ENCODE results near the gene ACAT2. TPM values are rescaled to one million over a fixed set of nuclear protein-coding genes. Genes with fewer than 3 reads are reported as not detected.
"Not testable (repeated sequence)": the region's sequence is repeated elsewhere in the genome, so short reads cannot be mapped to it uniquely, and the experiment has no call there.

Gene ACAT2
- 12.7 and 13.0 TPM in 2 replicates for total RNA-seq (2014; rRNA removed; shearing (Covaris generic))
- 27.4 and 32.4 TPM in 2 replicates for polyA plus RNA-seq (2014; cell fraction: nucleus; rRNA removed)

- peak; percentile 92 for DNase-seq (ENCODE audit: extremely low read depth, low read depth)
These were observed at the start of gene ACAT2 for GRCh38 chr6:159761873-159762680. Gene ACAT2, plus strand, starts transcription at chr6:159762045. Its CDS starts 43 bp downstream, at chr6:159762088.

DNA sequence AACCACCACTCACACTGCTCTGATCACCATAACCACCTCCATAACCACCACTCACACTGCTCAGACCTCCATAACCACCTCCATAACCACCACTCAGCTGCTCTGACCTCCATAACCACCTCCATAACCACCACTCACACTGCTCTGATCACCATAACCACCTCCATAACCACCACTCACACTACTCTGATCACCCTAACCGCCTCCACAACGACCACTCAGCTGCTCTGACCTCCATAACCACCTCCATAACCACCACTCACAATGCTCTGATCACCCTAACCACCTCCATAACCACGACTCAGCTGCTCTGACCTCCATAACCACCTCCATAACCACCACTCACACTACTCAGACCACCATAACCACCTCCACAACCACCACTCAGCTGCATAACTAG is 49.5 kb upstream of the ACAT2 start:
- DNase-seq (ENCODE audit: extremely low read depth, low read depth) = not testable (repeated sequence)

- no peak for DNase-seq (ENCODE audit: extremely low read depth, low read depth)
These were observed 47.9 kb upstream of the ACAT2 start for GRCh38 chr6:159713984-159714383.

- DNase-seq (ENCODE audit: extremely low read depth, low read depth) = no peak
These were observed 47.4 kb upstream of the ACAT2 start for GRCh38 chr6:159714404-159714803.

DNA sequence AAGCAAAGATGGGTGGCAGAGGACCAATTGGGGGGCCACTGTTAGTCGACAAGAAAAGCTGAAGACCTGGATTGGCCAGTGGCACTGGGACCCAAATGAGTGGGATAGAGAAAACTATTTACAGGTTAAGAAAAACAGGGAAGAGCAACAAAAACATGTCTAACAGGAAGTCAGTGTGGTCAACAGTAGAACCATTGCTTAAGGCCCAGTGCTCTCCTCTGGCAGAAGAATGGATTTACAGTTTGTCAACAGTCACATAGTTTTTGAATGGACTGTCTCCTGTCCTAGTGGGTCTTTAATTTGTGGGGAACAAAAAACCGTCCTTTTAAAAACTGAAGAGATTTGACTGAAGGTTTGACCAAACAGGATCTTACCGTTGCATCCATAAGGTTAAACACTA is 46.7 kb upstream of the ACAT2 start:
- DNase-seq (ENCODE audit: extremely low read depth, low read depth) = no peak

DNA sequence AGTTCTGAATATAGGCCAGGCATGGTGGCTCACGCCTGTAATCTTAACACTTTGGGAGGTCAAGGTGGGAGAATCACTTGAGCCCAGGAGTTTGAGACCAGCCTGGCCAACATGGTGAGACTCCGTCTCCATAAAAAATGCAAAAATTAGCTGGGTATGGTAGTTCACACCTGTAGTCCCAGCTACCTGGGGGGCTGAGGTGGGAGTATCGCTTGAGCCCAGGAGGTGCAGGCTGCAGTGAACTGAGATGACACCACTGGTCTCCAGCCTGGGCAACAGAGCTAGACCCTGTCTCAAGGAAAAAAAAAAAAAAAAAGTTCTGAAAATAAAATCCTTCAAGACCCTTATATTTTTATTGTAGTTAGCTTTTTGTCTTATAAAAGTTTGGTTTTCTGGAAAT is 46.2 kb upstream of the ACAT2 start:
- no peak for DNase-seq (ENCODE audit: extremely low read depth, low read depth)

- peak; percentile 31 for DNase-seq (ENCODE audit: extremely low read depth, low read depth)
These were observed 45.4 kb upstream of the ACAT2 start for GRCh38 chr6:159716247-159717096.

GRCh38 chr6:159718634-159719033 is 43.2 kb upstream of the ACAT2 start:
- DNase-seq (ENCODE audit: extremely low read depth, low read depth) = no peak

GRCh38 chr6:159719287-159719686 is 42.6 kb upstream of the ACAT2 start:
- DNase-seq (ENCODE audit: extremely low read depth, low read depth) = no peak

- DNase-seq (ENCODE audit: extremely low read depth, low read depth) = peak; percentile 15
These were observed 41.1 kb upstream of the ACAT2 start for GRCh38 chr6:159720708-159721107.

GRCh38 chr6:159721981-159722380 is 39.9 kb upstream of the ACAT2 start:
- DNase-seq (ENCODE audit: extremely low read depth, low read depth) = not testable (repeated sequence)

GRCh38 chr6:159722655-159723054 is 39.2 kb upstream of the ACAT2 start:
- DNase-seq (ENCODE audit: extremely low read depth, low read depth) = no peak

DNA sequence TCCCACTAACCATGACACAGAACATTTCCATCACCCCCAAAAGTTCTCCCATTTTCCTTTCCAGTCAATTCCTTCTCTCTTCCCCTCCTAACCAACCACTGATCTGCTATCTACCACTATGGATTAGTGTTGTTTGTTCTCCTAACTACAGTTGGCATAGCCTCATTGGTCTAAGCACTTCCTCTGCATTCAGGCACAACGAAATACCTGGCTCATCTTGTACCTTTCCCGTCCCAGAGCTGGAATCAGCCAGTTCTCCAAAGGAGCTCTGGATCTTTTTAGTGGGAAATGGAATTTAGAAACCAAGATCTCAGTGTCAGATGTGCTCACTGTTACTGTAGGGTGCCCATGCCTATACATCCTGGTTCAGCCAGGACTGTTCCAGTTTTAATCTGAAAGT is 38.6 kb upstream of the ACAT2 start:
- DNase-seq (ENCODE audit: extremely low read depth, low read depth) = no peak

DNA sequence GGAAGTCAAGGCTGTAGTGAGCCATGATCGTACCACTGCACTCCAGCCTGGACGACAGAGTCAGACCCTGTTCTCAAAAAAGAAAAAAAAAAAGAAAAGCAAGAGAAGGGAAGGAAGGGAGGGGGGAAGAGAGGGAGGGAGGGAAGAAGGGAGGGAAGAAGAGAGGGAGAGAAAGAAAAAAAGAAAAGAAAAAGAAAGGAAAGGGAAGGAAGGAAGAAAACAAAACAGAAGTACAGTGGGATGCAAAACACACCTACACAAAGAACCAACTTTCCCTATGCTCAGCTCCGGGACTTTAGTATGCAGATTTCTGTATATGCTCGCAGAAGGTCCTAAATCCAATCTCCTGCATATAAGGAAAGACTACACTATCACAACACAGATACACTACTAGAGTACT is 37.1 kb upstream of the ACAT2 start:
- no peak for DNase-seq (ENCODE audit: extremely low read depth, low read depth)

- not testable (repeated sequence) for DNase-seq (ENCODE audit: extremely low read depth, low read depth)
These were observed 36.6 kb upstream of the ACAT2 start for GRCh38 chr6:159725208-159725607.

DNA sequence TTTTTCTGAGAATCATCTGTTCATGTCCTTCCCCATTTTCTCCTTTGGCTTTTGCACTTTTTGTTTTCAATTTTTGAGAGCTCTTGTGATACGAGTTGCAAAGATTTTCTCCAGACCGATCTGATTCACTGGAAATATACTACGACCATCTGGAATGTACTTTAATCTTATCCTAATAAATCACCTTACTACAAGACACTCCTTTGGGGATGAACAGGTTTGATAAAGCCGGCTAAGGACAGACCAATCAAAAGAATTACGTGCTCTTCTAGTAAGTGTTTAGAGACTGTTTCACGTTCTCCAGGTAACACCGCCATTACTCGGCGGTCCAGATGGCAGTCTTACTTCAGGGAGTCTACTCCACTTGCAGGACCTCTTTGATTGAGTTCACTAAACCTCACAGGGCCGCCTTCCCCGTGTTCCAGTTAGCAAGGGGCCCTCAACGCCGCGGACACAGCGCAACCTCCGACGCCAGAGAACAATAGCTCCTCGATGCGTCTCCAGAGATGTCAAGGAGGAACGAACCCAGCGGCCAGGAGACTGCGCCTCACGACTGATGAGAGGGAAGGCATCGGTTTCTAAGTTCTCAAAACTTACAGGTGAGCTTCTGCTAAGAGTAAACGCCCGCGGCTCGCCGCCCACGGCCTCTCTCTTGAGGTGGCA is 35.5 kb upstream of the ACAT2 start:
- DNase-seq (ENCODE audit: extremely low read depth, low read depth) = no peak

GRCh38 chr6:159726918-159727716 is 34.7 kb upstream of the ACAT2 start, which contains the start of gene WTAP:
Gene WTAP, plus strand, starts transcription at chr6:159727506. Its CDS starts 8,760 bp downstream, at chr6:159736266.
- peak; percentile 86 for DNase-seq (ENCODE audit: extremely low read depth, low read depth)

DNA sequence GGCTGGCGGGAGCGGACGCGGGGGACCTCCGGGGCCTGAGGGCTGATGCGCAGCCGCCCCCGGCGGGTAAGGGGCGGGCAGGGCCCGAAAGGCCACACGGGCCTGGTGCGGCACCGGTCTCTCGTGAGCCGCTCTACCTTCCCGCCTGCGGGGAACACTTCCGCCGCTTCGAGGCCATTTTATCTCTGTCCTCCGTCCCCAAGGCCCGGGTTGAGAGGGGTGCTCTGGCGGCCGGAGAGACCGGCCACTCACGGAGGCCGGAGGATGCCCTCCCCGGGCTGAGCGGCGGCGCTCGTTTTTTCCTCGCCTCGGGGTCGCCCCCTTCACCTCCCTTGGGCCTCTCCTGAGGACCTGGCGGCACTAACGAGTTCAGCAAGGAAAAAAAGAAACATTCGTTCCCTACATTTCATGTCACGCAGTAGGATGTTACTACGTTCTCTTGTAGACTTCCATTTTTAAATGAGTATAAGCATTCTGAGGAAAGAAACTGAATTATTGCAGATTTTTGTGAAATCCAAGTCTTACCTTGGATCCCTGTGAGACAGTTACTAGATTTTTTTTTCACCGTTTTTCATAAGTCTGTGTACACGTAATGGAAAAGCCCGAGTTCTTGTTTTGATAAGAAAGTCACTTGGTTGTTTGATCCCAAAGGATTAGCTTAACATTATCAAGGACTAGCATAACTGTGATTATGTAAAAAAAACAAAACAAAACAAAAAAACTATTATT is 34.0 kb upstream of the ACAT2 start:
- no peak for DNase-seq (ENCODE audit: extremely low read depth, low read depth)

GRCh38 chr6:159728531-159728964 is 33.3 kb upstream of the ACAT2 start:
- DNase-seq (ENCODE audit: extremely low read depth, low read depth) = no peak

All from NCI-H460 (cell line).